ENCODE measurements around the gene STK39. TPM values are rescaled to one million over a fixed set of nuclear protein-coding genes. Genes with fewer than 3 reads are reported as not detected.

The STK39 gene
- total and polyA plus RNA-seq, 2 of the 4 experiments (the other 2 are of a cell fraction) = 11.8 to 16.4 TPM

GRCh38 chr2:168137510-168138180, 109.8 kb downstream of the STK39 start:
- no peak overlapping the region for H2AK5ac ChIP-seq (ENCODE audit: low read depth, low read length)
- H3K23ac ChIP-seq (ENCODE audit: low read depth, low read length) = no peak overlapping the region
- H3K27me3 ChIP-seq (ENCODE audit: control insufficient read depth, insufficient read depth, low read length) = no peaks in the 10 kb centered on the region
- peaks cover 13% of the 10 kb centered on the region for H3K36me3 ChIP-seq (ENCODE audit: control insufficient read depth, insufficient read depth, low read length)
- H2BK20ac ChIP-seq (ENCODE audit: low read depth, low read length) = no peak overlapping the region
- BruUV-seq (replicated peaks) = no TSS peak
- no peak overlapping the region for H2BK15ac ChIP-seq (ENCODE audit: low read depth, low read length)
- intact Hi-C loops (cut with micrococcal nuclease) = loop anchor here (5.0 to 10.0 kb wide), 4 partner anchors 210 to 777 kb away; no protein-coding TSS in a partner anchor
- H3K9ac ChIP-seq (ENCODE audit: low read depth, low read length) = no peak overlapping the region
- TF ChIP-seq RCOR1 (IDR thresholded peaks at IDR 0.05; ENCODE audit: insufficient replicate concordance, low read length) = no peak
- no peak for TF ChIP-seq NFE2L2 (IDR thresholded peaks at IDR 0.05; ENCODE audit: low read depth, low read length)
- H4K5ac ChIP-seq (ENCODE audit: low read depth, low read length) = no peak overlapping the region
- H4K20me1 ChIP-seq (ENCODE audit: insufficient read depth, low read length) = no peaks in the 10 kb centered on the region; the same call in 1 of the 2 replicates
- ATAC-seq (ENCODE audit: low read depth) = no peak
- H3K4me2 ChIP-seq (ENCODE audit: low read depth, low read length) = no peak overlapping the region
- 0 out of 2 replicates have a peak, but pooled peaks cover 3% of the 10 kb centered on the region for H3K9me1 ChIP-seq (ENCODE audit: insufficient read depth, low read length)
- in situ Hi-C loops (cut with MboI; ENCODE audit: low sequenced_read_pairs) = loop anchor here (25.0 kb wide), 1 partner anchor 750 kb away; the partner anchor contains the start of gene SPC25
- no peak overlapping the region for H2BK5ac ChIP-seq (ENCODE audit: low read depth, low read length, poor library complexity, severe bottlenecking)
- H4K91ac ChIP-seq (ENCODE audit: insufficient read depth, low read depth, low read length) = no peak overlapping the region
- dilution Hi-C loops (cut with HindIII; ENCODE audit: low sequenced_read_pairs, unreplicated experiment) = no loop called here
- H3K4me1 ChIP-seq (ENCODE audit: control insufficient read depth, insufficient read depth, low read length) = peaks cover 3% of the 10 kb centered on the region
- no peak overlapping the region for H3K27ac ChIP-seq (ENCODE audit: insufficient read depth, low read length)
- H3K4ac ChIP-seq (ENCODE audit: low read depth, low read length) = no peak overlapping the region
- 86% methylated on average over 2 of the region's 3 CpGs; no CpG with 5 or more reads in 1 of the 2 experiments for WGBS, 2 experiments (ENCODE audit: extremely low coverage in 2 of 2, insufficient read length in 1 of 2)
- H2BK120ac ChIP-seq (ENCODE audit: low read depth, low read length) = no peak overlapping the region
- H3K9me3 ChIP-seq (ENCODE audit: control insufficient read depth, insufficient read depth, low read length) = no peaks in the 10 kb centered on the region
- H2AK9ac ChIP-seq (replicated peaks; ENCODE audit: low read depth, low read length, poor library complexity) = no peak overlapping the region
- H4K8ac ChIP-seq (ENCODE audit: low read depth in 2 of 2, low read length in 2 of 2) = no peak overlapping the region
- CTCF ChIA-PET = interaction anchor here (0.6 kb wide), 2 partner anchors 11 to 439 kb away, joined by 3 read pairs; no protein-coding TSS in a partner anchor
- H3K18ac ChIP-seq (ENCODE audit: low read depth, low read length) = no peak overlapping the region
- POLR2A ChIA-PET (ENCODE audit: unreplicated experiment) = no interaction called here
- DNase-seq = no peak
- peaks cover 4 to 19% of the 10 kb centered on the region in 2 experiments for H3K79me1 ChIP-seq (ENCODE audit: low read depth in 1 of 2, low read length in 2 of 2)
- no peak overlapping the region for H3K56ac ChIP-seq (ENCODE audit: extremely low read depth, insufficient read depth, low read length)
- H3K4me3 ChIP-seq (ENCODE audit: insufficient read depth, low read depth, low read length) = no peak overlapping the region
- H2AFZ ChIP-seq (replicated peaks; ENCODE audit: low read length, poor library complexity) = no peak overlapping the region
- H3K14ac ChIP-seq (replicated peaks; ENCODE audit: low read depth, low read length) = no peak overlapping the region
